ENCODE measurements around the gene STT3A. TPM values are rescaled to one million over a fixed set of nuclear protein-coding genes. Genes with fewer than 3 reads are reported as not detected.

Gene STT3A
- total and polyA plus RNA-seq, 2 donors: 37.7 to 47.1 TPM

GRCh38 chr11:125579811-125580210 is 12.8 kb upstream of the STT3A start:
- H3K4me1 ChIP-seq (ENCODE audit: control insufficient read depth in 2 of 2, insufficient read depth in 2 of 2, low read length in 2 of 2): no peaks in the 10 kb centered on the region
- H3K27ac ChIP-seq (ENCODE audit: low read depth in 1 of 2, low read length in 1 of 2): no peak overlapping the region
- H3K36me3 ChIP-seq (ENCODE audit: control insufficient read depth in 2 of 2, insufficient read depth in 2 of 2, low read length in 1 of 2): peaks cover 63 to 86% of the 10 kb centered on the region in 2 donors
- no peaks in the 10 kb centered on the region for H3K9me3 ChIP-seq (ENCODE audit: control insufficient read depth in 2 of 2, insufficient read depth in 1 of 2, low read length in 1 of 2)
- no peak overlapping the region for H3K4me3 ChIP-seq (ENCODE audit: low read length in 2 of 2)
- H3K27me3 ChIP-seq (ENCODE audit: control insufficient read depth in 2 of 2, insufficient read depth in 1 of 2, low read length in 1 of 2): no peaks in the 10 kb centered on the region
- DNase-seq (ENCODE audit: low read depth in 6 of 9, low spot score in 9 of 9): no peak
- 99% methylated on average over 5 of the region's 5 CpGs for WGBS

GRCh38 chr11:125583496-125583895 is 9.2 kb upstream of the STT3A start:
- Histone ChIP-seq H3K27me3 (ENCODE audit: control insufficient read depth in 2 of 2, insufficient read depth in 1 of 2, low read length in 1 of 2) (no peaks in the 10 kb centered on the region), H3K36me3 (ENCODE audit: control insufficient read depth in 2 of 2, insufficient read depth in 2 of 2, low read length in 1 of 2) (peaks cover 38 to 58% of the 10 kb centered on the region in 2 donors), H3K27ac (ENCODE audit: low read depth in 1 of 2, low read length in 1 of 2) (no peak overlapping the region), H3K4me3 (ENCODE audit: low read length in 2 of 2) (no peak overlapping the region), H3K9me3 (ENCODE audit: control insufficient read depth in 2 of 2, insufficient read depth in 1 of 2, low read length in 1 of 2) (no peaks in the 10 kb centered on the region), H3K4me1 (ENCODE audit: control insufficient read depth in 2 of 2, insufficient read depth in 2 of 2, low read length in 2 of 2) (no peaks in the 10 kb centered on the region)
- WGBS: 99% methylated on average over 11 of the region's 11 CpGs
- DNase-seq (ENCODE audit: low read depth in 6 of 9, low spot score in 9 of 9): no peak

- Histone ChIP-seq H3K27me3 (ENCODE audit: control insufficient read depth in 2 of 2, insufficient read depth in 1 of 2, low read length in 1 of 2) (no peaks in the 10 kb centered on the region), H3K27ac (ENCODE audit: low read depth in 1 of 2, low read length in 1 of 2) (no peak overlapping the region), H3K4me3 (ENCODE audit: low read length in 2 of 2) (no peak overlapping the region), H3K36me3 (ENCODE audit: control insufficient read depth in 2 of 2, insufficient read depth in 2 of 2, low read length in 1 of 2) (peaks cover 23 to 38% of the 10 kb centered on the region in 2 donors), H3K4me1 (ENCODE audit: control insufficient read depth in 2 of 2, insufficient read depth in 2 of 2, low read length in 2 of 2) (no peaks in the 10 kb centered on the region), H3K9me3 (ENCODE audit: control insufficient read depth in 2 of 2, insufficient read depth in 1 of 2, low read length in 1 of 2) (no peaks in the 10 kb centered on the region)
- DNase-seq (ENCODE audit: low read depth in 6 of 9, low spot score in 9 of 9): no peak
- WGBS: 100% methylated on average over 1 of the region's 1 CpG
Observed at GRCh38 chr11:125585487-125585886, 7.2 kb upstream of the STT3A start.

GRCh38 chr11:125586623-125587022 is 6.0 kb upstream of the STT3A start:
- peaks cover 20 to 31% of the 10 kb centered on the region in 2 donors for H3K36me3 ChIP-seq (ENCODE audit: control insufficient read depth in 2 of 2, insufficient read depth in 2 of 2, low read length in 1 of 2)
- no peak overlapping the region for H3K27ac ChIP-seq (ENCODE audit: low read depth in 1 of 2, low read length in 1 of 2)
- H3K9me3 ChIP-seq (ENCODE audit: control insufficient read depth in 2 of 2, insufficient read depth in 1 of 2, low read length in 1 of 2): no peaks in the 10 kb centered on the region
- no peak overlapping the region for H3K4me3 ChIP-seq (ENCODE audit: low read length in 2 of 2)
- DNase-seq (ENCODE audit: low read depth in 6 of 9, low spot score in 9 of 9): no peak
- WGBS: 96% methylated on average over 3 of the region's 3 CpGs
- H3K27me3 ChIP-seq (ENCODE audit: control insufficient read depth in 2 of 2, insufficient read depth in 1 of 2, low read length in 1 of 2): no peaks in the 10 kb centered on the region
- peaks cover 0 to 5% of the 10 kb centered on the region in 2 donors for H3K4me1 ChIP-seq (ENCODE audit: control insufficient read depth in 2 of 2, insufficient read depth in 2 of 2, low read length in 2 of 2)

GRCh38 chr11:125587480-125587879 is 5.2 kb upstream of the STT3A start:
- WGBS: 97% methylated on average over 1 of the region's 1 CpG
- no peak for DNase-seq (ENCODE audit: low read depth in 6 of 9, low spot score in 9 of 9)
- no peak overlapping the region for H3K4me3 ChIP-seq (ENCODE audit: low read length in 2 of 2)
- H3K27me3 ChIP-seq (ENCODE audit: control insufficient read depth in 2 of 2, insufficient read depth in 1 of 2, low read length in 1 of 2): no peaks in the 10 kb centered on the region
- H3K9me3 ChIP-seq (ENCODE audit: control insufficient read depth in 2 of 2, insufficient read depth in 1 of 2, low read length in 1 of 2): no peaks in the 10 kb centered on the region
- peaks cover 0 to 7% of the 10 kb centered on the region in 2 donors for H3K4me1 ChIP-seq (ENCODE audit: control insufficient read depth in 2 of 2, insufficient read depth in 2 of 2, low read length in 2 of 2)
- peaks cover 16 to 24% of the 10 kb centered on the region in 2 donors for H3K36me3 ChIP-seq (ENCODE audit: control insufficient read depth in 2 of 2, insufficient read depth in 2 of 2, low read length in 1 of 2)
- no peak overlapping the region for H3K27ac ChIP-seq (ENCODE audit: low read depth in 1 of 2, low read length in 1 of 2)

- DNase-seq (ENCODE audit: low read depth in 6 of 9, low spot score in 9 of 9): no peak
- 85% methylated on average over 3 of the region's 3 CpGs for WGBS
- H3K27ac ChIP-seq (ENCODE audit: low read depth in 1 of 2, low read length in 1 of 2): no peak overlapping the region
- peaks cover 8 to 14% of the 10 kb centered on the region in 2 donors for H3K36me3 ChIP-seq (ENCODE audit: control insufficient read depth in 2 of 2, insufficient read depth in 2 of 2, low read length in 1 of 2)
- H3K27me3 ChIP-seq (ENCODE audit: control insufficient read depth in 2 of 2, insufficient read depth in 1 of 2, low read length in 1 of 2): no peaks in the 10 kb centered on the region
- H3K4me3 ChIP-seq (ENCODE audit: low read length in 2 of 2): no peak overlapping the region
- no peaks in the 10 kb centered on the region for H3K9me3 ChIP-seq (ENCODE audit: control insufficient read depth in 2 of 2, insufficient read depth in 1 of 2, low read length in 1 of 2)
- peaks cover 0 to 10% of the 10 kb centered on the region in 2 donors for H3K4me1 ChIP-seq (ENCODE audit: control insufficient read depth in 2 of 2, insufficient read depth in 2 of 2, low read length in 2 of 2)
Observed at GRCh38 chr11:125588505-125588904, 4.1 kb upstream of the STT3A start.

- H3K4me1 ChIP-seq (ENCODE audit: control insufficient read depth in 2 of 2, insufficient read depth in 2 of 2, low read length in 2 of 2): peaks cover 0 to 13% of the 10 kb centered on the region in 2 donors
- H3K4me3 ChIP-seq (ENCODE audit: low read length in 2 of 2): peak overlapping the region; percentile 62 to 80
- peak overlapping the region; percentile 96 to 97 for H3K27ac ChIP-seq (ENCODE audit: low read depth in 1 of 2, low read length in 1 of 2)
- H3K36me3 ChIP-seq (ENCODE audit: control insufficient read depth in 2 of 2, insufficient read depth in 2 of 2, low read length in 1 of 2): no peaks in the 10 kb centered on the region
- no peaks in the 10 kb centered on the region for H3K9me3 ChIP-seq (ENCODE audit: control insufficient read depth in 2 of 2, insufficient read depth in 1 of 2, low read length in 1 of 2)
- H3K27me3 ChIP-seq (ENCODE audit: control insufficient read depth in 2 of 2, insufficient read depth in 1 of 2, low read length in 1 of 2): no peaks in the 10 kb centered on the region
- WGBS: 4% methylated on average over 30 of the region's 30 CpGs
- peak in 3 of 9 donors; percentile 14 to 23 (median 22) for DNase-seq (ENCODE audit: low read depth in 6 of 9, low spot score in 9 of 9)
Observed at GRCh38 chr11:125591649-125592304, 875 bp upstream of the STT3A start.

- peak in 3 of 9 donors; percentile 5 to 13 (median 7) for DNase-seq (ENCODE audit: low read depth in 6 of 9, low spot score in 9 of 9)
Observed at GRCh38 chr11:125593114-125593820, 615 bp downstream of the STT3A start.

GRCh38 chr11:125594958-125595357 is 2.3 kb downstream of the STT3A start:
- Histone ChIP-seq H3K36me3 (ENCODE audit: control insufficient read depth in 2 of 2, insufficient read depth in 2 of 2, low read length in 1 of 2) (peaks cover 6 to 19% of the 10 kb centered on the region in 2 donors), H3K27me3 (ENCODE audit: control insufficient read depth in 2 of 2, insufficient read depth in 1 of 2, low read length in 1 of 2) (no peaks in the 10 kb centered on the region), H3K9me3 (ENCODE audit: control insufficient read depth in 2 of 2, insufficient read depth in 1 of 2, low read length in 1 of 2) (no peaks in the 10 kb centered on the region), H3K27ac (ENCODE audit: low read depth in 1 of 2, low read length in 1 of 2) (no peak overlapping the region), H3K4me1 (ENCODE audit: control insufficient read depth in 2 of 2, insufficient read depth in 2 of 2, low read length in 2 of 2) (peaks cover 0 to 13% of the 10 kb centered on the region in 2 donors), H3K4me3 (ENCODE audit: low read length in 2 of 2) (no peak overlapping the region)
- 92% methylated on average over 3 of the region's 3 CpGs for WGBS
- no peak for DNase-seq (ENCODE audit: low read depth in 6 of 9, low spot score in 9 of 9)

More at GRCh38 chr11:125593114-125593820, 615 bp downstream of the STT3A start:
- Histone ChIP-seq H3K4me3 (ENCODE audit: low read length in 2 of 2) (peak overlapping the region; percentile 65 to 67), H3K27ac (ENCODE audit: low read depth in 1 of 2, low read length in 1 of 2) (peak overlapping the region; percentile 14 to 64), H3K27me3 (ENCODE audit: control insufficient read depth in 2 of 2, insufficient read depth in 1 of 2, low read length in 1 of 2) (no peaks in the 10 kb centered on the region), H3K36me3 (ENCODE audit: control insufficient read depth in 2 of 2, insufficient read depth in 2 of 2, low read length in 1 of 2) (peaks cover 0 to 8% of the 10 kb centered on the region in 2 donors), H3K4me1 (ENCODE audit: control insufficient read depth in 2 of 2, insufficient read depth in 2 of 2, low read length in 2 of 2) (peaks cover 0 to 13% of the 10 kb centered on the region in 2 donors), H3K9me3 (ENCODE audit: control insufficient read depth in 2 of 2, insufficient read depth in 1 of 2, low read length in 1 of 2) (no peaks in the 10 kb centered on the region)
- WGBS: under 1% methylated on average over 18 of the region's 18 CpGs

Measured in thymus (tissue), 11 donors.